ENCODE measurements around the gene C5orf58.
"Not testable (repeated sequence)": the region's sequence is repeated elsewhere in the genome, so short reads cannot be mapped to it uniquely, and the experiment has no call there.

The C5orf58 gene

GRCh38 chr5:170225326-170226128, 7.3 kb upstream of the C5orf58 start:
- DNase-seq = peak; percentile 26

- DNase-seq = no peak
Observed at GRCh38 chr5:170226129-170226615, 6.6 kb upstream of the C5orf58 start.

DNA sequence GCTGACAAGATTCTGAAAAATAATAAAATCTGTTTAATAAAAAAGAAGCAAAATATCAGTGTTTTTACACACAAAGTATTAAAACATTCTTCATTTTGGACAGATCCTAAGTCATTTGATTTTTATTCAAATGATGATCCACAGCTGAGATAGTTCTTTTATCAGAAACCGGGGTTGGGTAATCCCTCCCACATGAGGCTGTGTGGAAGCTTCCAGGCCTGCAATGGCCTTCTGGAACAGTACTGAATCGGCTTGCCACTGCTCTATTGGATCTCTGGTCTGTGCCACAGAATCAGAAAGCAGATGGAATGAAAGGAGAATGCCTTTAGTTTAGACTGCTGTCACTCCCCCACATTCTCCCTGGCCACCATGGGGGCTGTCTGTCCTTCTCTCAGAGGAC, 6.1 kb upstream of the C5orf58 start:
- no peak for DNase-seq

GRCh38 chr5:170228762-170229435, 3.9 kb upstream of the C5orf58 start:
- no peak for DNase-seq

DNA sequence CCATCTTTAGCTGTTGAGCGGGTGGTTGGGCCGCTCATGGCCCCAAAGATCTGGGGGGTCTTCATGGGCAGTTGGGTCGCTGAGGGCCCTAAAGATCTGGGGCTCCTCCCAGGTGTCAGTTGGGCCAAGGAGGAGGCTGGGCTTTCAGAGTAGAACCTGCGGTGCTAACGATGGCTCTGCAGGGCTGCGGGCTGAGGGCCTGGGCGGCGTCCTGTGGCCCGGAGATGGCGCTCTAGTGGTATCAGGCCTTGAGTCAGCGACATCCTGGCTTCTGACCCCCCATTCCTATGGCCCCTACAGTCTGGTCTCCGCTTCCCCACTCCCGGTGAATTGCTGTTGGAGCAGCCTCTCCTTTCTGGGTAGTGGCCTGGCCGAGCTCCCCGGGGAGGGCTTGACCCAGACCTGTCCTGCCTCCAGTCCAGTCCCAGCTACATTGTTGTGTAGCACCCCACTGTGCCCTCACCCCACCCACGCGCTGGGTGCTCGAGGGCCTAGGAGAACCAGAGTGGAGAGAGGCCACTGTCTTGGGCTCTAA, 640 bp downstream of the C5orf58 start:
- no peak for DNase-seq

- no peak for DNase-seq
Observed at GRCh38 chr5:170235876-170236864, 3.4 kb downstream of the C5orf58 start.

DNA sequence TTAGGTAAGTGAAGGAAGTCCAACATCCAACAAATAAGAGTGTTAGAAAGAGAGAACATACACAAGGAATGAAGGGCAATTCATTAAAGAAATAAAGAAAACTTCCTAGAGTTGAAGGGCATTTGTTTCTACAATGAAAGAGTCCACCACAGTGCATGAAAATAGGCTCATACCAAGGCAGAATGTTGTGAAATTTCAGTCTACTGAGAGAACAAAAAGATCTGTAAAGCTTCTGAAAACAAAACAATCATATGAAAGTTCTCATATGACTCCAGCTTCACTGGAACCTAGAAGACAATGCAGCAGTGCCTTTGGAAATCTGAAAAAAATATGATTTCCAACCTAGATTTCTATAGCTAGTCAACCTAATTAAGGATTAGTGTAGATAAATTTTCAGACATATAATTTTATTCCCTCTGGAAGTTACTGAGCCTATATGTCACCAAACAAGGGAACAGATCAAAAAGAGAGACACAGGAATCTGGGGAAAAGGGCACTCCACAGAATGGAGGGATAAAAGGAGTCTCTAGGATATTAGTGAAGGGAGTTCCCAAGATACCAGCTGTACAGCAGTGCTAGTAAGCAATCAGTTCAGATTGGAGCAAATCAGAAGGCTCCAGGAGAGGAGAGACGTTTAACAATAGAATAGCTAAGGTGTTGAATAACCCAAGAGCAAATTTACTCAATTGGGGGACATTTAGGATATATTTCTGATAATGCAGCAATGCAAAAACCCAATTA, 5.8 kb downstream of the C5orf58 start:
- no peak for DNase-seq

DNA sequence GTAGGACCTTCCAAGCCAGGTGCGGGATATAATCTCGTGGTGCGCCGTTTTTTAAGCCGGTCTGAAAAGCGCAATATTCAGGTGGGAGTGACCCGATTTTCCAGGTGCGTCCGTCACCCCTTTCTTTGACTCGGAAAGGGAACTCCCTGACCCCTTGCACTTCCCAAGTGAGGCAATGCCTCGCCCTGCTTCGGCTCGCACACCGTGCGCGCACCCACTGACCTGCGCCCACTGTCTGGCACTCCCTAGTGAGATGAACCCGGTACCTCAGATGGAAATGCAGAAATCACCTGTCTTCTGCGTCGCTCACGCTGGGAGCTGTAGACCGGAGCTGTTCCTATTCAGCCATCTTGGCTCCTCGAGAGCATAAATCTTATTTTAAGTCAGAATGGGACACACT, 12.7 kb downstream of the C5orf58 start:
- DNase-seq = not testable (repeated sequence)

DNA sequence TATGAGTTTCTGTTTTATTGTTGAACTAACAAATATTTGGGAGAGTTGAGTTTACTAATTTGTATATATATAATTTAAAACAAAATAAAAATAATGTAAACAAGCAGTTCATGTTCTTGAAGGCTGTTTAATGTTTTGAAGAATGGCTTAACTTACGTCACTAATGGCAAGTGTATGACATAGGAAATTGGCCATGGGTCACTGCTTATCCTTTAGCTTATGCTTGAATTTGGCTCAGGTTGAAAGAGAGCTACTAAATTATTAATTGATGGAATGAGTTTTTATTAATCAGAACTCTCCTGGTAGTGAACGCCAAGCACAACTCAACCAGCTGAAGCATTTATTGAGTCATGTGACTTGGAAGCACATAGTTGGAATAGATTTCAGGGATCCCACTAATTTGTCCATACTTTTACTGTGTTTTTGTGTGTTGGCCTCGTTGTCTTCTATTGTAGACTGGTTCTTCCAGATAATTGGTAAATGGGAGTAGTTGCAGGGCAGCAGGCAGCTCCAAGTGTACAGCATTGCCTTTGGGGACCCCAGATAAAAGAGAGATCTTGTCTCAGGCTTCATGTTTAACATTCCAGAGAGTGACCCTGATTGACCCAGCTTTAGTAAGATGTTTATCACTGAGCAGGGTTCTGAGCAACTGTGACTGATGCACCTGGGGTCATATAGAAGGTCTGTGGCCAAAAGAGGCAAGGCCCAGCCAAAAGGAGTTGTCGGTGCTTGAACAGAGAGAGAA, 13.5 kb downstream of the C5orf58 start:
- no peak for DNase-seq

GRCh38 chr5:170247363-170247762, 14.6 kb downstream of the C5orf58 start:
- no peak for DNase-seq

DNA sequence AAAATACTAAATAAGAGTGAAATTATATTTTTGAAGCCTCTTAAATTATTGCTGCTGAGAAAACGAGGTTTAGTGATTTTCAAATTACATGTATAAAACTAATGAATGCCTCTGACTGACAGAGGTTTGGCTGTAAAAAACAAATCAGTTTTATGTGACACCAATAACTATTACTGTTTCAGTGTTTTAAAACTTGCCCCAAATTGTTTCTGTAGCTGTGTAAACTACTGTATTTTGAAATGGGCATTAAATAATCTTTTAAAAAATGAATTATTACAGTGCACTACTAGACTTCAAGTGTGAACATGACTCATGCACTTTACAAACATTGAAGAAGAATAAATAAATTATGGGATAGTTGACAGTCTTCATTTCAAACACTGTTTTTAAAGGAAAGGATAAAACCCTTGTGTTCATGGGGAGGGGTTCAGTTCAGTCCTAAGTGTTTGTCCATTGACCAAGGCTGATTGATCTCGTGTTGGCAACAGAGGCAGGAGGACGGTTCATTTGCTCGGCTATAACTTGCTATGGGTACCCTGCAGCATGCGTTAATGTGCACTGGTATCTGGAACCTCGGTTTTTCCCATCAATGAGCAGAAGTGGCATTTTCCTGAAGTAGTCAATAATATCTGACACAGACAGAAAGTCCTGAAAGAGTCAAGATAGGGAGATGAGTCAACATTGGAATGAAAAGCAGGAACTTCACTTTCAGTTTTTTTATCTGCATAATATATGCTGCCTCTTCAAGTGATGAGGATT, 15.6 kb downstream of the C5orf58 start:
- DNase-seq = peak; percentile 3

GRCh38 chr5:170248931-170249227, 16.1 kb downstream of the C5orf58 start:
- not testable (repeated sequence) for DNase-seq

DNA sequence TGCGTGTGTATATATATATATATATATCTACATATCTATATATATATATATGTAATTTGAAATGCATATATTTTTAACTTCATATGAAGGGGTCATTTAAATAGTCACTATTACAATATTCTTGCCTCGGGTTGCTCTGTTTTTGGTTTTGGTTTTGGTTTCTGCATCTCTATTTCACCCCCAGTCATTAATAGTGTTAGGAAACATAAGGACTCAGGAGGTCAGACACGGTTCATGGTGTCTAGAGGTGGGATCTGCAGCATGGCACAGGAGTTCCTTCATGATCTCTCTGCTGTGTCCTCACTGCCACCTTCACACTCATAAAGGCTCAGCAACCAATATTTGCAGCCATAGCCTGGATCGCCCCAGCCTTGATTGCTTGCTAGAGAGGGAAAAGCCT, 16.6 kb downstream of the C5orf58 start:
- no peak for DNase-seq

GRCh38 chr5:170250810-170251317, 18.1 kb downstream of the C5orf58 start:
- DNase-seq = no peak

- no peak for DNase-seq
Observed at GRCh38 chr5:170251462-170251861, 18.7 kb downstream of the C5orf58 start.

DNA sequence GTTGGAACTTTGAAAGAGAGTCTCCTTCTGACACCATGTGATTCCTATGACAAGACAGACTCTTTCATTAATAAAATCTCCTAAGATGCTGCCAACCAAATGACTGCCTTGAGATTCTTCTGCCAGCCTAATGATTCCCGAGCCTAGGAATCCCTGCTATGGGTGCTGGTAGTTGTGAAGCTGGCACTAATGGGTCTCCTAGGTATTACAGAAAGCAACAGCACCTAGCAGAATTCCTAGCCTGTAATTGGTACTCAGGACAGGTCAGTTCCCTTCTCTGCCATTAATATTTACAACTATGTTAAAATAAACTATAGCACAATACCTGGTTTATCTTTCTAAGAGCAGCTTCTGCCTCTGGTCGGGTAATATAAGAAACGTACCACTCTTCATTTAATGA, 19.3 kb downstream of the C5orf58 start:
- no peak for DNase-seq

GRCh38 chr5:170252720-170253350, 20.1 kb downstream of the C5orf58 start:
- no peak for DNase-seq

DNA sequence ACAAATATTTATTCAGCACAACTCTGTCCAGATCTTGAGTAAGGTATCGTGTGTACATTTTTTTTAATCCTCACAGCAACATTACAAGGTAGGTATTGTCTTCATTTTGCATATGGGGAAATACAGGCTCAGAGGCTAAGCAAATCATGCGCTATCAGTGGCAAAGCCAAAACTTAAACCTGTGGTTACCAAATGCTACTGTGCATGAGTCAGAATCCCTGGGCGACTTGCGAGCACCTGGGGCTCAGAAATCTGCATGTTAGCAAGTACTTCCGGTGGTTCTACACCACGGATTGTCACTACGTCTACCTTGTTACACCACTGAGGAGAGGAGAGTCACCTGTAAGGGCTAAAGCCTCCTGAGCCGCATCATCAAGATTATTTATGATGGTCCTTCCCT, 21.3 kb downstream of the C5orf58 start:
- no peak for DNase-seq

DNA sequence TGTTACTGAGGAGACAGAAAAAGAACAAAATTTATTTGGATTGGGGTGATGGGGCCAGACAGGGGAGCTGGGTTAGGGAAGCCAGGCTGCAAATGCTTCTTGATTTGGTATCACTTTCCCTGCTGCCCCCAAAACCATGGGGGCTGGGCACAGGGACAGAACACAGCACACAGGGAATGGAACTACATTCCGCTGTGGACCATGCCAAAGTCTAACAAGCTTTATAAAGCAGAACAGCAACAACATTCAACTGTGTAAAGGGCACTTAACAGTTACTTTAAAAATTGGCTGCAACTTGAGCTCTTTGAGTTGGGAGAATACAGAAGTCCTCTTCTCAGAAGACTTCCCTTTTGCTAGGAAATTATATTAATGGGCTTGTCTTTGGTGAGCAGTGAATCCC, 23.8 kb downstream of the C5orf58 start:
- DNase-seq = no peak

GRCh38 chr5:170257370-170257769, 24.6 kb downstream of the C5orf58 start:
- DNase-seq = no peak
